Progenitor cell of endocrine pancreas (in vitro differentiated cells): ENCODE results near the gene DPF3. TPM values are rescaled to one million over a fixed set of nuclear protein-coding genes. Genes with fewer than 3 reads are reported as not detected.

Experiments
- DNase-seq: peaks from one replicate; pipeline ENCODE4 v3.0.0; 2021; ENCODE audit warnings: low spot score; ENCODE audit not compliant: unreplicated experiment
- H3K27ac Mint-ChIP-seq: 2 replicates; pipeline ENCODE4 v1.8.0; 2021; ENCODE audit warnings: mild to moderate bottlenecking, moderate library complexity, mixed read lengths
- H3K27me3 Mint-ChIP-seq: 2 replicates; pipeline ENCODE4 v1.8.0; 2021; ENCODE audit warnings: mixed read lengths
- H3K36me3 Mint-ChIP-seq: 2 replicates; pipeline ENCODE4 v1.8.0; 2022; ENCODE audit warnings: mixed read lengths; ENCODE audit not compliant: insufficient read depth
- H3K4me1 Mint-ChIP-seq: 2 replicates; pipeline ENCODE4 v1.8.0; 2021; ENCODE audit warnings: low read depth, mixed read lengths
- H3K4me3 Mint-ChIP-seq: 2 replicates; pipeline ENCODE4 v1.8.0; 2021; ENCODE audit warnings: low read depth, mild to moderate bottlenecking, moderate library complexity, mixed read lengths
- H3K9me3 Mint-ChIP-seq: 2 replicates; pipeline ENCODE4 v1.8.0; 2021; ENCODE audit warnings: low read depth, mixed read lengths
- CTCF ChIP-seq: fragments of 200-600 bp; sonication (generic); IDR thresholded peaks from one replicate; pipeline ENCODE4 v1.5.0; 2021; ENCODE audit warnings: antibody characterized with exemption, mild to moderate bottlenecking; ENCODE audit not compliant: unreplicated experiment
- total RNA-seq: library from RNA; stranded (reverse); gene quantifications from 2 replicates; pipeline ENCODE4 v1.2.1, GENCODE V29; 2021

The DPF3 gene
- total RNA-seq, 1 donor from 2014 or later = 2.2 TPM

GRCh38 chr14:72666610-72667009, 227.3 kb downstream of the DPF3 start:
- no peak for TF ChIP-seq CTCF
- Mint-ChIP-seq H3K4me3 (no peak overlapping the region), H3K27me3 (peaks cover 88% of the 10 kb centered on the region), H3K4me1 (peaks cover 21% of the 10 kb centered on the region), H3K36me3 (peaks cover 3% of the 10 kb centered on the region), H3K9me3 (no peaks in the 10 kb centered on the region), H3K27ac (no peak overlapping the region)
- DNase-seq = no peak

- H3K9me3 Mint-ChIP-seq = no peaks in the 10 kb centered on the region
- DNase-seq = no peak
- peaks cover 21% of the 10 kb centered on the region for H3K4me1 Mint-ChIP-seq
- H3K36me3 Mint-ChIP-seq = peaks cover 3% of the 10 kb centered on the region
- no peak overlapping the region for H3K27ac Mint-ChIP-seq
- H3K4me3 Mint-ChIP-seq = no peak overlapping the region
- TF ChIP-seq CTCF = no peak
- H3K27me3 Mint-ChIP-seq = peaks cover 89% of the 10 kb centered on the region
Measured at GRCh38 chr14:72665259-72665658, 228.6 kb downstream of the DPF3 start.

- peak overlapping the region; percentile 13 for H3K27ac Mint-ChIP-seq
- DNase-seq = no peak
- no peak for TF ChIP-seq CTCF
- H3K9me3 Mint-ChIP-seq = no peaks in the 10 kb centered on the region
- no peak overlapping the region for H3K4me3 Mint-ChIP-seq
- H3K36me3 Mint-ChIP-seq = no peaks in the 10 kb centered on the region
- H3K4me1 Mint-ChIP-seq = peaks cover 21% of the 10 kb centered on the region
- peaks cover 87% of the 10 kb centered on the region for H3K27me3 Mint-ChIP-seq
Measured at GRCh38 chr14:72664651-72665050, 229.2 kb downstream of the DPF3 start.

- Mint-ChIP-seq H3K36me3 (no peaks in the 10 kb centered on the region), H3K4me3 (no peak overlapping the region), H3K9me3 (no peaks in the 10 kb centered on the region), H3K27ac (no peak overlapping the region), H3K4me1 (peaks cover 21% of the 10 kb centered on the region), H3K27me3 (peaks cover 87% of the 10 kb centered on the region)
- DNase-seq = no peak
- no peak for TF ChIP-seq CTCF
Measured at GRCh38 chr14:72663956-72664650, 229.8 kb downstream of the DPF3 start.

GRCh38 chr14:72663076-72663487, 230.8 kb downstream of the DPF3 start:
- no peak for DNase-seq
- no peak for TF ChIP-seq CTCF
- H3K4me3 Mint-ChIP-seq = no peak overlapping the region
- H3K27ac Mint-ChIP-seq = no peak overlapping the region
- H3K36me3 Mint-ChIP-seq = no peaks in the 10 kb centered on the region
- H3K9me3 Mint-ChIP-seq = no peaks in the 10 kb centered on the region
- peaks cover 21% of the 10 kb centered on the region for H3K4me1 Mint-ChIP-seq
- peaks cover 82% of the 10 kb centered on the region for H3K27me3 Mint-ChIP-seq
